Activated CD4-positive, alpha-beta memory T cell treated with anti-CD3 and anti-CD28 coated beads, Interleukin-2, amount 10 ng/mL, durations not matched to agents 7 days and 5 days (primary cell): ENCODE results near the gene RMI1. TPM values are rescaled to one million over a fixed set of nuclear protein-coding genes. Genes with fewer than 3 reads are reported as not detected.

Experiments used
- CTCF ChIA-PET: fragments of 350-600 bp; sonication (Branson Sonifier 250); formaldehyde crosslinking; loops from one replicate; lab custom pipeline; 2021; ENCODE audit warnings: antibody characterized with exemption, inconsistent platforms; lab: Charles Lee
- POLR2A ChIA-PET: fragments of 350-600 bp; sonication (Branson Sonifier 250); formaldehyde crosslinking; loops from one replicate; lab custom pipeline; 2021; ENCODE audit warnings: antibody characterized with exemption; lab: Charles Lee
- DNase-seq: peaks from one replicate; pipeline ENCODE4 v3.0.0-alpha.2; 2020
- H3K27ac Mint-ChIP-seq: one replicate; pipeline ENCODE4 v1.8.0; 2021; ENCODE audit warnings: mild to moderate bottlenecking, mixed read lengths
- H3K27me3 Mint-ChIP-seq: one replicate; pipeline ENCODE4 v1.8.0; 2021; ENCODE audit warnings: mixed read lengths
- H3K36me3 Mint-ChIP-seq: one replicate; pipeline ENCODE4 v1.8.0; 2021; ENCODE audit warnings: low read depth, mixed read lengths
- H3K4me1 Mint-ChIP-seq: one replicate; pipeline ENCODE4 v1.8.0; 2021; ENCODE audit warnings: mixed read lengths
- H3K4me3 Mint-ChIP-seq: one replicate; pipeline ENCODE4 v1.8.0; 2021; ENCODE audit warnings: mild to moderate bottlenecking, mixed read lengths
- H3K9me3 Mint-ChIP-seq: one replicate; pipeline ENCODE4 v1.8.0; 2021; ENCODE audit warnings: mixed read lengths
- total RNA-seq, 2 experiments: library from RNA; stranded (reverse); gene quantifications; one replicate each; pipeline ENCODE4 v1.2.3, GENCODE V29; 2021

Gene RMI1
- total RNA-seq, 2 experiments from 2014 or later, result 22.1 to 22.4 TPM

DNA sequence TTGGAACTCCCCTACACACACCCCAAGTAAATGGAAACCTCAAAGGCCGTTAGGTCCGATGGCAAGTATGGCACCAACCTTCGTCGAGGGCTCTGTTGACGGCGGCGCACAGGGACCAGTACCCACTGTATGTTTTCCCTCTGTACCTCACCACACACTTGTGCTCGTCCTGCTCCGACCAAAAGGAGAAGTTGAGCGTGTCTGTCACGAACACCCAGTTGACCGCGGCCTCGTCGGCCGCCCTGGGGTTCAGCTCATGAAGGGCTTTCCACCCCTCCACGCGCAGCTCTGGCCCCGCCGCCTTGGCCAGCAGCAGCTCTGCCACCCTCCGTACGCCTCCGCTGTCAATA is 24.5 kb upstream of the RMI1 start:
- Mint-ChIP-seq H3K9me3 (no peaks in the 10 kb centered on the region), H3K4me1 (peaks cover 22% of the 10 kb centered on the region), H3K36me3 (peaks cover 13% of the 10 kb centered on the region), H3K27me3 (no peaks in the 10 kb centered on the region), H3K4me3 (peak overlapping the region; percentile 93), H3K27ac (peak overlapping the region; percentile 86)
- CTCF ChIA-PET, result interaction anchor here (0.6 kb wide), 2 partner anchors 22 to 267 kb away, joined by 3 read pairs; no protein-coding TSS in a partner anchor
- DNase-seq, result peak; percentile 44
- POLR2A ChIA-PET, result interaction anchor here (0.9 to 4.7 kb wide), 10 partner anchors 9 to 337 kb away, joined by 3 to 64 read pairs (median 4); partner anchors contain the start of genes HNRNPK, RMI1 and UBQLN1

DNA sequence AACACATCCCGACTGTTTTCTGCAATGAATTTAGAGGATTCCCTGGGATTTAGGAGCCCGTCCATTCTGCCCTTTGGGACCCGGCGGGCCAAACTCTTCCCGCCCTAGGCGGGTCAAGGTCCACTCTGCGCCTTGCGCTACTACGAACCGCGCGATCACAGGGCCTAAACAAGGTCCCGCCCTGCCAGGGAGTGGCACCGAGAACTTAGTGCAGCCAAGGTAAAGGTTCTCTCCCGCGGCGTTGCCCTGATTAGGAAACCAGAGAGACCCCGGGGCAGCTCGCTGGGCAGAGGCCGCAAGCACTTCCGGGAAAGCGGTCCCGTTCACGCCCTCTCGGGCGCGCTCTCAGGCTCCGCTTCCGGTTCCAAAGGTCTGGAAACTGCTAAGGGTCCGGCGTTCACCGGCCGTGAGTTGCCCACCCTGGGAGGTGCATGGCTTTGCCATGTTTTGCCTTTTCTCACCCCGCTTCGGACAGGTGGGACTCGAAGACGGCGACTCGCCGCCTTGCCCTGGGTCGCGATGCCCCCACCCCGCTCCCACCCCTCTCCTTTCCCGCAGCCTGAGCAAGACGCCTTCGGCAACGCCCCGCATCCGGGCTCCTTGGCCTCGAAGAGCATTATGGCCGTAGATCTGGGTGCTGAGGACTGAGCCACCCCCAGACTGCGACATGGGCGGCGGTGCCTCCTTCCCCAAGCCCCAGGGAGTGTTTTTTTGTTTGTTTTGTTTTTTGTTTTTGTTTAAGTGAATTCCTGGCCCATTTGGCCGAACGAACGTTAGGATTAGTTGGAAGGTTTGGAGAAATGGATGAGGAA is 24.0 kb upstream of the RMI1 start:
- Mint-ChIP-seq H3K9me3 (no peaks in the 10 kb centered on the region), H3K27ac (peak overlapping the region; percentile 86), H3K4me3 (peak overlapping the region; percentile 93), H3K27me3 (no peaks in the 10 kb centered on the region), H3K36me3 (peaks cover 13% of the 10 kb centered on the region), H3K4me1 (peaks cover 22% of the 10 kb centered on the region)
- CTCF ChIA-PET, result interaction anchor here (0.6 kb wide), 2 partner anchors 21 to 268 kb away, joined by 3 read pairs; no protein-coding TSS in a partner anchor
- DNase-seq, result peak; percentile 74
- POLR2A ChIA-PET, result interaction anchor here (0.9 to 4.7 kb wide), 11 partner anchors 8 to 336 kb away, joined by 3 to 64 read pairs (median 5); partner anchors contain the start of genes HNRNPK, RMI1 and UBQLN1

DNA sequence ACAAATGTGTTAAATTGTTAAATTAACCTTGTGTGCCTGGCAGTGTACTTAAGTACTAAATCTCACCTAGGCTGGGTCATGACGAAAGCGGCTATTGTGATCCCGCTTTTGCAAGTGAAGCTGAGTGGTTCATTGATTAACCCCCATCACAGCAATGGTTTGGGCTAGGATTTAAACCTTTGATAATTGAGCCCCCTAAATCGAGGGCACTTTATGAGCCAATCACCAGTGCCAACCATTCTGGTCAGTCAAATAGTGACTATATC is 23.4 kb upstream of the RMI1 start:
- Mint-ChIP-seq H3K27ac (peak overlapping the region; percentile 68), H3K27me3 (no peaks in the 10 kb centered on the region), H3K4me1 (peaks cover 22% of the 10 kb centered on the region), H3K36me3 (peaks cover 13% of the 10 kb centered on the region), H3K9me3 (no peaks in the 10 kb centered on the region), H3K4me3 (peak overlapping the region; percentile 93)
- ChIA-PET POLR2A (interaction anchor here (1.2 to 4.7 kb wide), 4 partner anchors 10 to 23 kb away, joined by 5 to 64 read pairs (median 20); partner anchors contain the start of genes HNRNPK and RMI1), CTCF (no interaction called here)
- no peak for DNase-seq

DNA sequence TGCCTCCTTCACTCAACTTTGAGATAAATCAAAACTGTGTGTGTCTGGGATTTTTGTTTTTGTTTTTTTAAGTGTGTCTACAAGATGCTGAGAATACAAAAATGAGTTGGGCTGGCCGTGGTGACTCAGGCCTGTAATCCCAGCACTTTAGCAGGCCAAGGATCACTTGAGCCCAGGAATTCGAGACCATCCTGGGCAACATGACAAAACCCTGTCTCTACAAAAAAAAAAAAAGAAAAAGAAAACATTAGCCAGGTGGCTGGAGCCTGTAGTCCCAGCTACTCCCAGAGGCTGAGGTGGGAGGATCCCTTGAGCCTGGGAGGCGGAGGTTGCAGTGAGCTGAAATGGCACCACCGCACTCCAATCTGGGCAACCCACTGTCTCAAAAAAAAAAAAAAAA is 21.5 kb upstream of the RMI1 start:
- peaks cover 21% of the 10 kb centered on the region for H3K4me1 Mint-ChIP-seq
- no peak for DNase-seq
- no peak overlapping the region for H3K27ac Mint-ChIP-seq
- peaks cover 10% of the 10 kb centered on the region for H3K36me3 Mint-ChIP-seq
- H3K27me3 Mint-ChIP-seq, result no peaks in the 10 kb centered on the region
- CTCF ChIA-PET, result no interaction called here
- H3K4me3 Mint-ChIP-seq, result no peak overlapping the region
- POLR2A ChIA-PET, result interaction anchor here (1.8 to 4.8 kb wide), 4 partner anchors 9 to 21 kb away, joined by 4 to 64 read pairs (median 26); partner anchors contain the start of genes HNRNPK and RMI1
- H3K9me3 Mint-ChIP-seq, result no peaks in the 10 kb centered on the region

DNA sequence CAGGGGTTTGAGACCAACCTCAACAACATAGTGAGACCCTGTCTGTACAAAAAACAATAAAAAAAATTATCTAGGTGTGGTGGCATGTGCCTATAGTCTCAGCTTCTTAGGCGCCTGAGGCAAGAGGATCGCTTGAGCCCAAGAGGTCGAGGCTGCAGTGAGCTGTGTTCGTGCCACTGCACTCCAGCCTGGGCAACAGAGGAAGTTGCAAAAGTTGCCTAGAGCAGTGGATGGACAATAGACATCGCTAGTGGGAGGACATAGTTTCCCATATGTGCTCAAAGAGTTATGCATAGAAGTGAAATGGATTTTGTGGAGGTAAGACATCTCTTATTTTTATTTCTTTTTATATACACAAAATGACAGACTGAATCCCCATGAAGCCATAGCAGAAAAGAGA is 19.6 kb upstream of the RMI1 start:
- DNase-seq, result no peak
- H3K27me3 Mint-ChIP-seq, result no peaks in the 10 kb centered on the region
- peaks cover 8% of the 10 kb centered on the region for H3K4me1 Mint-ChIP-seq
- H3K9me3 Mint-ChIP-seq, result no peaks in the 10 kb centered on the region
- no peak overlapping the region for H3K4me3 Mint-ChIP-seq
- CTCF ChIA-PET, result interaction anchor here (0.8 to 1.2 kb wide), 2 partner anchors 24 to 39 kb away, joined by 3 read pairs; no protein-coding TSS in a partner anchor
- no peak overlapping the region for H3K27ac Mint-ChIP-seq
- POLR2A ChIA-PET, result interaction anchor here (1.3 to 4.8 kb wide), 3 partner anchors 9 to 19 kb away, joined by 3 to 34 read pairs (median 30); partner anchors contain the start of genes HNRNPK and RMI1
- peaks cover 10% of the 10 kb centered on the region for H3K36me3 Mint-ChIP-seq

DNA sequence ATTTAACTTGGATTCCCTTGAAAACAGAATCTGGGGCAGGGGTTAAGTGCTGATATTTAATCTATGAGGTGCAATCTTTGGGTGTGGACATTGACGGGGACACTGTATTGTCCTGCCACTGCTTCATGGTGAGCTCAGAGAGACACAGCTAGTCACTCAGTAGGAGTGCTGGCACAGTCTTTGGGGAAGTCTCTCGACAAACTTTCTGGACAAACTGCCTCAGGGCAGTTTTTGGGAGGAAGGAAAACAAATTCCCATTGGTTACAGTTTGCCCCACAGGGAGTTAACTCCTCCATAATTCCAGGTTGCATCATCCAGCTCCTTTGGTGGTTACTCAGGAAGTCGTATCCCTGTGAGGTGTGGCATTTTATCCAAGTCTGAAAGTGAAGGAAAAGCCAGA is 18.4 kb upstream of the RMI1 start:
- DNase-seq, result no peak
- Mint-ChIP-seq H3K27ac (no peak overlapping the region), H3K27me3 (no peaks in the 10 kb centered on the region), H3K4me3 (no peak overlapping the region), H3K4me1 (peaks cover 2% of the 10 kb centered on the region), H3K9me3 (no peaks in the 10 kb centered on the region), H3K36me3 (peaks cover 16% of the 10 kb centered on the region)
- ChIA-PET CTCF (interaction anchor here (1.0 to 1.6 kb wide), 4 partner anchors 10 to 211 kb away, joined by 3 to 6 read pairs (median 4); partner anchors contain the start of genes HNRNPK and RMI1), POLR2A (interaction anchor here (3.0 to 4.8 kb wide), 3 partner anchors 10 to 18 kb away, joined by 13 to 34 read pairs (median 30); partner anchors contain the start of genes HNRNPK and RMI1)

DNA sequence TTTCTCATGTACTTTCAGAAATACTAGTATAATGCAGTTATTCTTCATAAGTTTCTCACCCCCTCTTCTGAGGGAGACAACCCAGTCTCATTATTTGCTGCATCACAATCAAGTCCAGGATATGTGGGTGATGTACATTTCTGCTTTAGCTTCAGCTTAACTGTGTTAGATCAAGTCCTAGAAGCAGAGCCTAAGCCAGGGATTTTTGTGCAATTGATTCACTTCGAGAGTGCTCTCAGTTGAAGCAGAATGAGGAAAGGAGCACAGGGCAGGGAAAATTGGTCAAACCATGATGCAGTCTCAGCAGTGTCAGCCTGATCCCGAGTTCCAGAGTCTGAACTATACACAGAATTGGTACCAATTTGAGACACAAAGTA is 15.6 kb upstream of the RMI1 start:
- Mint-ChIP-seq H3K27me3 (no peaks in the 10 kb centered on the region), H3K36me3 (peaks cover 39% of the 10 kb centered on the region), H3K9me3 (no peaks in the 10 kb centered on the region), H3K4me3 (no peak overlapping the region), H3K27ac (no peak overlapping the region), H3K4me1 (peaks cover 4% of the 10 kb centered on the region)
- ChIA-PET CTCF (interaction anchor here (2.1 kb wide), 1 partner anchor 12 kb away, joined by 4 read pairs; no protein-coding TSS in a partner anchor), POLR2A (interaction anchor here (1.0 to 3.0 kb wide), 4 partner anchors 9 to 176 kb away, joined by 3 to 25 read pairs (median 10); partner anchors contain the start of genes HNRNPK and RMI1)
- DNase-seq, result no peak

DNA sequence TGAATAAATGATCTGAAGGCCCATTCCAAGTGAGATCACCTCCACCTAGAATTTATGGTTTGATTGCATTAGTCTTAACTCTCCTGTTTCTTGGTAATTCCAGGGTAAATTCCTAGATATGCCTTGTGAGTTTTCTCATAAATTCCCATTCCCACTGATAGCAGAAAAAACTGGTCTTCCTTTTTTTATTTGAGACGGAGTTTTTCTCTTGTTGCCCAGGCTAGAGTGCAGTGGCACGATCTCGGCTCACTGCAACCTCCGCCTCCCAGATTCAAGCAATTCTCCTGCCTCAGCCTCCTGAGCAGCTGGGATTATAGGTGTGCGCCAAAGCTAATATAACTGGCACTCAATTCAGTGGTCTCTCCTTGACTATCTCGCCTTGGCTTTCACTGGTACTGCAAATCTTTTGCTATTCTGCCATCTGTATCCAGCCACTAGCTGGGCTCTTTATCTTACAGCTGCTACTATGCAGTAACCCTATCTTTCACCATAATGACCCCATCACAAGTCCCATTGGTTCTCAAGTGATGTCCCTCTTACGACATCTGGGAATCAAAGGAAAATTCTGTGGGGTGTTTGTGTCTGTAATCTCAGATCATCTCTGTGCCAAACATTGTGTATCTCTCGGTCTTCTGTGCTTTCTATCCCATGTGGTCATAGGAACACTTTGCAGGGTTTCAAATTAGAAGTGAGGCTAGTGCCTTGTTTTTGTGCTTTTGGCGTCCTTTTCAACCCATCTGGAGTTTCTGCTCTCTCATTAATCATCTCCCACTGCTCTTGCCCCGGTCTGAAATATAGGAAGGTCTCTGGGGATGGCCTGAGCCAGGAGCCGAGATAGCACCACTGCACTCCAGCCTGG is 15.0 kb upstream of the RMI1 start:
- Mint-ChIP-seq H3K27ac (no peak overlapping the region), H3K4me1 (peaks cover 6% of the 10 kb centered on the region), H3K27me3 (no peaks in the 10 kb centered on the region), H3K9me3 (no peaks in the 10 kb centered on the region), H3K4me3 (no peak overlapping the region), H3K36me3 (peaks cover 46% of the 10 kb centered on the region)
- CTCF ChIA-PET, result no interaction called here
- POLR2A ChIA-PET, result interaction anchor here (2.2 to 3.0 kb wide), 2 partner anchors 9 to 14 kb away, joined by 7 to 25 read pairs; partner anchors contain the start of genes HNRNPK and RMI1
- DNase-seq, result no peak

DNA sequence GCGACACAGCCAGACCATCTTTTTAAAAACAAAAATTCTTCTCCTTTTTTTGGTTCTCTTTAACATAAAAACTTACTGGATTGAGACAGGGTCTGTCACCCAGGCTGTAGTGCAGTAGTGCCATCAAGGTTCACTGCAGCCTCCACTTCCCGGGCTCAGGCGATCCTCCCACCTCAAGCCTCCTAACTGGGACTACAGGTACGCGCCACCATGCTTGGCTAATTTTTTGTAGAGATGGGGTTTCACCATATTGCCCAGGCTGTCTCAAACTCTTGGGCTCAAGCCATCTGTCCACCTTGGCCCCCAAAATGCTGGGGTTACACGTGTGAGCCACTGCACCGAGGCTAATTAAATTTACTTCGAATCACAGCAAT is 14.4 kb upstream of the RMI1 start:
- ChIA-PET CTCF (no interaction called here), POLR2A (interaction anchor here (1.1 to 3.0 kb wide), 6 partner anchors 8 to 14 kb away, joined by 3 to 25 read pairs (median 11); partner anchors contain the start of genes HNRNPK and RMI1)
- no peak overlapping the region for H3K4me3 Mint-ChIP-seq
- no peaks in the 10 kb centered on the region for H3K27me3 Mint-ChIP-seq
- peaks cover 6% of the 10 kb centered on the region for H3K4me1 Mint-ChIP-seq
- no peak overlapping the region for H3K27ac Mint-ChIP-seq
- peaks cover 52% of the 10 kb centered on the region for H3K36me3 Mint-ChIP-seq
- no peak for DNase-seq
- H3K9me3 Mint-ChIP-seq, result no peaks in the 10 kb centered on the region

DNA sequence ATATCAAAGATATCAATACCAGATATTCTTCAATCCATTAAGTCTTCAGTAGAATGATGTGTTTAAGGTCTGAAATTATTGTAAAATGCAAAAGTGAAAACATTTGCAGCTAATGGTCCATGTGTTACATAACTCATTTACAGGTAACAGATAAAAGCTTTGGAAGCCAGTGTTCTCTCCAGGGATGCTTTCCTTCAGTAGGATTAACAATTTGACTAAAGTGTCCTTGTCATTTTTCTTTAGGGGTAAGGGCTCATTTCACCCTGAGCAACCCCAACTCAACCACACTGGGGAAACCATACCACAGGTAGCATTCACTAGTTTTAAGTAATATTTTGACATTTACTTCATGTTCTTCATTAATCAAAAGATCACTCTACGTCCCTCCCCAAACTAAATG is 13.5 kb upstream of the RMI1 start:
- CTCF ChIA-PET, result no interaction called here
- POLR2A ChIA-PET, result interaction anchor here (1.1 to 2.6 kb wide), 5 partner anchors 9 to 15 kb away, joined by 3 to 22 read pairs (median 15); partner anchors contain the start of genes HNRNPK and RMI1
- Mint-ChIP-seq H3K4me3 (no peak overlapping the region), H3K4me1 (peaks cover 10% of the 10 kb centered on the region), H3K27ac (no peak overlapping the region), H3K27me3 (no peaks in the 10 kb centered on the region), H3K9me3 (no peaks in the 10 kb centered on the region), H3K36me3 (peaks cover 60% of the 10 kb centered on the region)
- DNase-seq, result no peak

DNA sequence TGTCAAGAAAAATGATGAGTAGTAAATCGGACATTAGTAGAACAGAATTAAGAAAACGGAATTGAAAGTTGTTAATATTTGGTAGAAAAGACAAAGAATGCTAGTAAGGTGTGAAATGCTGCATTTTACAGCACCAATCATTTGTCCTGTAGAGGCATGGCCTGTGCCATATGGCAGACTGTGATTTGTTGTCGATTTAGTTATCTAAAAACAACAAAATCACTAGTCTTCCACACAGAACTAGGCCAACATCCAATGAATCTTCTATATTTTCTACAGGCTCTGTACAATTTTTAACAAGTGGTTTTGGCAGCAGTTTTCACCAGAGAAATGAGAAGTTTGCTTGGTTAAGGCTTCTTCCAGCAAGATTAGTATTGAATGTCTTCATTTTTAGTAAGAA is 11.0 kb upstream of the RMI1 start:
- POLR2A ChIA-PET, result interaction anchor here (3.4 to 4.1 kb wide), 2 partner anchors 11 to 12 kb away, joined by 18 to 30 read pairs; partner anchors contain the start of genes HNRNPK and RMI1
- H3K27ac Mint-ChIP-seq, result no peak overlapping the region
- DNase-seq, result no peak
- no peaks in the 10 kb centered on the region for H3K27me3 Mint-ChIP-seq
- peaks cover 23% of the 10 kb centered on the region for H3K4me1 Mint-ChIP-seq
- no peaks in the 10 kb centered on the region for H3K9me3 Mint-ChIP-seq
- peaks cover 82% of the 10 kb centered on the region for H3K36me3 Mint-ChIP-seq
- H3K4me3 Mint-ChIP-seq, result no peak overlapping the region
- CTCF ChIA-PET, result interaction anchor here (0.6 to 1.5 kb wide), 2 partner anchors 15 to 292 kb away, joined by 3 to 4 read pairs; no protein-coding TSS in a partner anchor

DNA sequence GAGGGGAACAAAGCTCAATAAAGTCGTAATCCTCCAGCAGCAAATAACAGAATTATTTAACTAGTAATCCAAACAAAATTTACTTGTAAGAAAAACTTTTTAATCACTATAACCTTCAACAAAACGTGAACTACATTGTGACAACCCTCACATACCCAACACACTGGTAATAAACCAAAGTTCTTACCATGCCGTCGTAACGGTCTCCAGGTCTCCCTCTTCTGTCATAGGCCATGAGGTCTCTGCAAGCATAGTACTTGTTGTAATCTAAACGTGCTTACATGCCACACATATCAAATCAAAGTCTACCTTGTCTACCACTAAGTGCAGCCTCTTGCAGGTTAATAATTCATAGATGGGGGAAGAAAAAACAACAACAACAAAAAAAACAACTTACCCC is 9.1 kb upstream of the RMI1 start:
- Mint-ChIP-seq H3K4me1 (peaks cover 42% of the 10 kb centered on the region), H3K27ac (no peak overlapping the region), H3K27me3 (no peaks in the 10 kb centered on the region), H3K36me3 (peaks cover 91% of the 10 kb centered on the region), H3K4me3 (no peak overlapping the region), H3K9me3 (no peaks in the 10 kb centered on the region)
- POLR2A ChIA-PET, result interaction anchor here (3.4 to 4.1 kb wide), 3 partner anchors 9 to 14 kb away, joined by 18 to 30 read pairs (median 30); partner anchors contain the start of genes HNRNPK and RMI1
- no peak for DNase-seq
- CTCF ChIA-PET, result interaction anchor here (1.1 to 1.3 kb wide), 2 partner anchors 9 kb away, joined by 3 to 4 read pairs; partner anchors contain the start of gene RMI1
